Testis (tissue), 2 donors: ENCODE data around the gene CLMN.

ENCODE experiments used
- POLR2A ChIP-seq: fragments of 450-650 bp; IDR thresholded peaks from one replicate; pipeline ENCODE4 v1.6.1; 2017; ENCODE audit warnings: antibody characterized with exemption, mild to moderate bottlenecking, moderate library complexity
- TF ChIP-seq, protein P1 (sequence below), 3 experiments: fragments of 450-650 bp in 2 of 3; fragments of 200-600 bp in 1 of 3; sonication (generic) in 1 of 3; IDR thresholded peaks; one replicate each; pipeline ENCODE4 v1.5.1; 2016 to 2019; ENCODE audit warnings: antibody characterized with exemption in 3 of 3, mild to moderate bottlenecking in 2 of 3, moderate library complexity in 1 of 3

DNA sequence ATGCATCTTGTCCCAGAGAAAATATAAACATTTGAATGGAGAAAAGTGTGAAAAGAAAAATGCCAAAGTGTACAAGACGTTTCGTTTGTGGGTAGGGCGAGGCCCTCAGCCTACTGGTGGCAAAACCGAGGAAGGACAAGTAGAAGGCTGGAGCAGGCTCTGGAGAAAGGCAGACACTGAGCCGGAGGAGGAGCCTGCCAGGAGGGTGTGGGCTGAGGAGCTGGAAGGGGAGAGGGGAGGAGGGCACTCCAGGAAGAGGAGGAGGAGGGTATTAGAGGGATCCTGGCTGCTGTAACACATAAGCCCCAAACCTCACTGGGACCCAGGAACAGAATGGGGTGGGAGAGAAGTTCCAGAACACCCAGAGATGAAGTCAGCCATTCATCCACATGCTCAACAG is 47.7 kb downstream of the CLMN start:
- TF ChIP-seq, protein P1, sequence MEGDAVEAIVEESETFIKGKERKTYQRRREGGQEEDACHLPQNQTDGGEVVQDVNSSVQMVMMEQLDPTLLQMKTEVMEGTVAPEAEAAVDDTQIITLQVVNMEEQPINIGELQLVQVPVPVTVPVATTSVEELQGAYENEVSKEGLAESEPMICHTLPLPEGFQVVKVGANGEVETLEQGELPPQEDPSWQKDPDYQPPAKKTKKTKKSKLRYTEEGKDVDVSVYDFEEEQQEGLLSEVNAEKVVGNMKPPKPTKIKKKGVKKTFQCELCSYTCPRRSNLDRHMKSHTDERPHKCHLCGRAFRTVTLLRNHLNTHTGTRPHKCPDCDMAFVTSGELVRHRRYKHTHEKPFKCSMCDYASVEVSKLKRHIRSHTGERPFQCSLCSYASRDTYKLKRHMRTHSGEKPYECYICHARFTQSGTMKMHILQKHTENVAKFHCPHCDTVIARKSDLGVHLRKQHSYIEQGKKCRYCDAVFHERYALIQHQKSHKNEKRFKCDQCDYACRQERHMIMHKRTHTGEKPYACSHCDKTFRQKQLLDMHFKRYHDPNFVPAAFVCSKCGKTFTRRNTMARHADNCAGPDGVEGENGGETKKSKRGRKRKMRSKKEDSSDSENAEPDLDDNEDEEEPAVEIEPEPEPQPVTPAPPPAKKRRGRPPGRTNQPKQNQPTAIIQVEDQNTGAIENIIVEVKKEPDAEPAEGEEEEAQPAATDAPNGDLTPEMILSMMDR (IDR thresholded peaks at IDR 0.05), result no peak
- TF ChIP-seq POLR2A, result no peak
